HEK293 (cell line): Measurements from ENCODE around the gene KCTD1.

Source experiments
- CTCF ChIA-PET: fragments of 350-600 bp; formaldehyde crosslinking; extraction: SDS; loops from one replicate; lab custom pipeline; 2021; ENCODE audit warnings: antibody characterized with exemption; lab: Yijun Ruan, JAX
- POLR2A ChIA-PET: fragments of 300-600 bp; formaldehyde crosslinking; extraction: SDS; loops from one replicate; lab custom pipeline; 2020; ENCODE audit warnings: antibody characterized with exemption, inconsistent platforms; lab: Yijun Ruan, JAX
- H3K27ac ChIP-seq: fragments of 200-500 bp; sonication (Bioruptor generic); 2 replicates; pipeline ENCODE4 v1.5.1; 2014; ENCODE audit warnings: low read depth, low read length, control low read depth, inconsistent platforms; ENCODE audit errors: extremely low read depth
- H3K36me3 ChIP-seq, 2 experiments: fragments of 200-500 bp in 1 of 2; sonication (Bioruptor generic) in 1 of 2; 1 replicate in 1 of 2; 2 replicates in 1 of 2; pipeline ENCODE4 v1.5.1; 2014 to 2017; ENCODE audit warnings: inconsistent platforms in 2 of 2, low read length in 2 of 2; ENCODE audit not compliant: control insufficient read depth in 2 of 2, insufficient read depth in 1 of 2
- H3K4me1 ChIP-seq: fragments of 200-500 bp; sonication (Bioruptor generic); 2 replicates; pipeline ENCODE4 v1.5.1; 2014; ENCODE audit warnings: mild to moderate bottlenecking, low read length, inconsistent platforms; ENCODE audit not compliant: control insufficient read depth, insufficient read depth
- H3K4me3 ChIP-seq: 2 replicates; pipeline ENCODE4 v1.5.1; 2011; ENCODE audit warnings: low read depth, mild to moderate bottlenecking, control low read depth, low read length, moderate library complexity
- H3K9me3 ChIP-seq: fragments of 200-500 bp; sonication (Bioruptor generic); 2 replicates; pipeline ENCODE4 v1.5.1; 2014; ENCODE audit warnings: low read depth, low read length, inconsistent platforms; ENCODE audit not compliant: control insufficient read depth, insufficient read depth
- KLF7 ChIP-seq: fragments of 450-650 bp; formaldehyde crosslinking; IDR thresholded peaks from 2 replicates; pipeline ENCODE4 v1.5.1; 2016; ENCODE audit warnings: missing biosample characterization, missing genetic modification characterization, borderline replicate concordance
- ZBTB1 ChIP-seq: fragments of 450-650 bp; formaldehyde crosslinking; IDR thresholded peaks from 2 replicates; pipeline ENCODE4 v1.5.1; 2016; ENCODE audit warnings: missing biosample characterization, missing genetic modification characterization
- ZBTB21 ChIP-seq: fragments of 450-650 bp; formaldehyde crosslinking; IDR thresholded peaks from 2 replicates; pipeline ENCODE4 v1.5.1; 2017; ENCODE audit warnings: missing biosample characterization, missing genetic modification characterization
- ZBTB8A ChIP-seq: fragments of 450-650 bp; formaldehyde crosslinking; IDR thresholded peaks from 2 replicates; pipeline ENCODE4 v1.5.1; 2016; ENCODE audit warnings: missing biosample characterization, missing genetic modification characterization
- ZFP3 ChIP-seq: fragments of 450-650 bp; formaldehyde crosslinking; IDR thresholded peaks from 2 replicates; pipeline ENCODE4 v1.5.1; 2016; ENCODE audit warnings: low read depth, missing biosample characterization, missing genetic modification characterization
- ZNF132 ChIP-seq: fragments of 450-650 bp; formaldehyde crosslinking; IDR thresholded peaks from 2 replicates; pipeline ENCODE4 v1.5.1; 2017; ENCODE audit warnings: missing biosample characterization, missing genetic modification characterization, borderline replicate concordance
- ZNF146 ChIP-seq: fragments of 450-650 bp; formaldehyde crosslinking; IDR thresholded peaks from 2 replicates; pipeline ENCODE4 v1.5.1; 2016; ENCODE audit warnings: missing biosample characterization, missing genetic modification characterization
- ZNF19 ChIP-seq: fragments of 450-650 bp; formaldehyde crosslinking; IDR thresholded peaks from 2 replicates; pipeline ENCODE4; 2016; ENCODE audit warnings: missing biosample characterization, missing genetic modification characterization, low read depth
- ZNF341 ChIP-seq: fragments of 450-650 bp; formaldehyde crosslinking; IDR thresholded peaks from 2 replicates; pipeline ENCODE4; 2016; ENCODE audit warnings: low read depth, missing biosample characterization, missing genetic modification characterization
- ZNF366 ChIP-seq: fragments of 450-650 bp; formaldehyde crosslinking; conservative IDR thresholded peaks from 2 replicates; pipeline ENCODE4 v1.5.1; 2016; ENCODE audit warnings: missing biosample characterization, missing genetic modification characterization
- ZNF394 ChIP-seq: fragments of 450-650 bp; formaldehyde crosslinking; IDR thresholded peaks from 2 replicates; pipeline ENCODE4 v1.5.1; 2016; ENCODE audit warnings: missing biosample characterization, missing genetic modification characterization, mild to moderate bottlenecking, moderate library complexity, borderline replicate concordance
- ZNF658 ChIP-seq: fragments of 450-650 bp; formaldehyde crosslinking; IDR thresholded peaks from 2 replicates; pipeline ENCODE4; 2016; ENCODE audit warnings: missing biosample characterization, missing genetic modification characterization
- ZNF777 ChIP-seq: fragments of 450-650 bp; formaldehyde crosslinking; IDR thresholded peaks from 2 replicates; pipeline ENCODE4 v1.5.1; 2017; ENCODE audit warnings: missing biosample characterization, missing genetic modification characterization, borderline replicate concordance
- ZNF791 ChIP-seq: fragments of 450-650 bp; formaldehyde crosslinking; IDR thresholded peaks from 2 replicates; pipeline ENCODE4 v1.5.1; 2016; ENCODE audit warnings: missing biosample characterization, missing genetic modification characterization
- ZNF830 ChIP-seq: fragments of 450-650 bp; IDR thresholded peaks from 2 replicates; pipeline ENCODE4 v1.5.0; 2018; ENCODE audit warnings: missing biosample characterization, missing genetic modification characterization, low read depth, mild to moderate bottlenecking, moderate library complexity
- TF ChIP-seq, protein P1 (sequence below): fragments of 450-650 bp; formaldehyde crosslinking; IDR thresholded peaks from 2 replicates; pipeline ENCODE4 v1.5.1; 2016; ENCODE audit warnings: missing biosample characterization, missing genetic modification characterization
- TF ChIP-seq, protein P2 (sequence below): fragments of 450-650 bp; formaldehyde crosslinking; IDR thresholded peaks from 2 replicates; pipeline ENCODE4 v1.5.1; 2017; ENCODE audit warnings: missing biosample characterization, missing genetic modification characterization
- TF ChIP-seq, protein P3 (sequence below): fragments of 450-650 bp; formaldehyde crosslinking; IDR thresholded peaks from 2 replicates; pipeline ENCODE4 v1.5.1; 2017; ENCODE audit warnings: missing biosample characterization, missing genetic modification characterization
- TF ChIP-seq, protein P4 (sequence below): fragments of 450-650 bp; formaldehyde crosslinking; IDR thresholded peaks from 2 replicates; pipeline ENCODE4 v1.5.1; 2016; ENCODE audit warnings: missing biosample characterization, missing genetic modification characterization
- TF ChIP-seq, protein P5 (sequence below): fragments of 450-650 bp; formaldehyde crosslinking; IDR thresholded peaks from 2 replicates; pipeline ENCODE4 v1.5.1; 2017; ENCODE audit warnings: missing biosample characterization, missing genetic modification characterization
- TF ChIP-seq, protein P6 (sequence below): sonication (generic); formaldehyde crosslinking; IDR thresholded peaks from 2 replicates; pipeline ENCODE4 v1.8.1; 2022; ENCODE audit warnings: mild to moderate bottlenecking, moderate library complexity, missing genetic modification reagents
- TF ChIP-seq, protein P7 (sequence below): fragments of 450-650 bp; formaldehyde crosslinking; IDR thresholded peaks from 2 replicates; pipeline ENCODE4 v1.5.1; 2016; ENCODE audit warnings: missing biosample characterization, missing genetic modification characterization

KCTD1 gene

DNA sequence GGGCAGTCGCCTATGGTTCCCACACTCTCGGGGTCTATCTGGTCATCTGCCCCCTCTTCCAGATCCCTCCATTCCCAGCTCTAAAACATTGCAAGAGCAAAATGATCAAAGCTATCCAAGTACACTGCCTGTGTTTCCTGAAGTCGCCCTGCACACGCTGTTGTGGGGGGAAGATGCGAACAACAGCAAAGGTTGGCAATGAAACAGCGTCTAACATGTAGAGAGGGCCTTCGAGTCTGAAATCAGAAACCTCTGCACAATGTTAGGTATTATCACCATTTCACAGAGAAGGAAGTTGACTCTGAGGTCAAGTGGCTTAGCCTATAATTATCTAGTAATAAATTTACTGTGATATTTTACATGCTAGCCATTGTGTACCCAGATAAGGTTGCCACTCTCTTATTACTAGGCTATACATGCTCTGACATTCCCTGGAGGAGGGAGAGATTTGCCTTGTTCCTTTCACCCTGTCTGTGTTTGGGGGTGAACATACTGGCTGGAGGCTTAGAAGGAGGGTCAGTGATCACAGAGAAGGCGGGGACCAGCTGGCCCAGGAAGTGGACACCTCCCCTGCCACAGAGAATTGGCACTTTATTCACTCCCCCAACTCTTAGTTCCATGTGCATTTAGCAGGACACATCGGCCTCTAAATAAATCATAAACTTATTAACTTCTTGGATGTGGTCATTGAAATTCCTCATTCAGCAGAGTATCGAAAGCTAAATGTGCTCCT lies 36.8 kb downstream of the KCTD1 start (continued):
- TF ChIP-seq ZNF394 (tag by site-specific recombination), result no peak
- 0 out of 2 replicates have a peak, but pooled peaks have one; percentile 21 for TF ChIP-seq ZBTB8A (tag by site-specific recombination)
- TF ChIP-seq, protein P1, sequence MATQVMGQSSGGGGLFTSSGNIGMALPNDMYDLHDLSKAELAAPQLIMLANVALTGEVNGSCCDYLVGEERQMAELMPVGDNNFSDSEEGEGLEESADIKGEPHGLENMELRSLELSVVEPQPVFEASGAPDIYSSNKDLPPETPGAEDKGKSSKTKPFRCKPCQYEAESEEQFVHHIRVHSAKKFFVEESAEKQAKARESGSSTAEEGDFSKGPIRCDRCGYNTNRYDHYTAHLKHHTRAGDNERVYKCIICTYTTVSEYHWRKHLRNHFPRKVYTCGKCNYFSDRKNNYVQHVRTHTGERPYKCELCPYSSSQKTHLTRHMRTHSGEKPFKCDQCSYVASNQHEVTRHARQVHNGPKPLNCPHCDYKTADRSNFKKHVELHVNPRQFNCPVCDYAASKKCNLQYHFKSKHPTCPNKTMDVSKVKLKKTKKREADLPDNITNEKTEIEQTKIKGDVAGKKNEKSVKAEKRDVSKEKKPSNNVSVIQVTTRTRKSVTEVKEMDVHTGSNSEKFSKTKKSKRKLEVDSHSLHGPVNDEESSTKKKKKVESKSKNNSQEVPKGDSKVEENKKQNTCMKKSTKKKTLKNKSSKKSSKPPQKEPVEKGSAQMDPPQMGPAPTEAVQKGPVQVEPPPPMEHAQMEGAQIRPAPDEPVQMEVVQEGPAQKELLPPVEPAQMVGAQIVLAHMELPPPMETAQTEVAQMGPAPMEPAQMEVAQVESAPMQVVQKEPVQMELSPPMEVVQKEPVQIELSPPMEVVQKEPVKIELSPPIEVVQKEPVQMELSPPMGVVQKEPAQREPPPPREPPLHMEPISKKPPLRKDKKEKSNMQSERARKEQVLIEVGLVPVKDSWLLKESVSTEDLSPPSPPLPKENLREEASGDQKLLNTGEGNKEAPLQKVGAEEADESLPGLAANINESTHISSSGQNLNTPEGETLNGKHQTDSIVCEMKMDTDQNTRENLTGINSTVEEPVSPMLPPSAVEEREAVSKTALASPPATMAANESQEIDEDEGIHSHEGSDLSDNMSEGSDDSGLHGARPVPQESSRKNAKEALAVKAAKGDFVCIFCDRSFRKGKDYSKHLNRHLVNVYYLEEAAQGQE (tag by site-specific recombination), result no peak
- TF ChIP-seq ZNF341 (tag by site-specific recombination), result peak; percentile 79
- 0 out of 2 replicates have a peak, but pooled peaks have one; percentile 7 for TF ChIP-seq ZNF19 (tag by site-specific recombination)
- TF ChIP-seq ZBTB21 (tag by site-specific recombination), result no peak
- TF ChIP-seq ZNF132 (tag by site-specific recombination), result no peak
- TF ChIP-seq ZFP3, result no peak; the same call in 1 of the 2 replicates
- TF ChIP-seq, protein P2, sequence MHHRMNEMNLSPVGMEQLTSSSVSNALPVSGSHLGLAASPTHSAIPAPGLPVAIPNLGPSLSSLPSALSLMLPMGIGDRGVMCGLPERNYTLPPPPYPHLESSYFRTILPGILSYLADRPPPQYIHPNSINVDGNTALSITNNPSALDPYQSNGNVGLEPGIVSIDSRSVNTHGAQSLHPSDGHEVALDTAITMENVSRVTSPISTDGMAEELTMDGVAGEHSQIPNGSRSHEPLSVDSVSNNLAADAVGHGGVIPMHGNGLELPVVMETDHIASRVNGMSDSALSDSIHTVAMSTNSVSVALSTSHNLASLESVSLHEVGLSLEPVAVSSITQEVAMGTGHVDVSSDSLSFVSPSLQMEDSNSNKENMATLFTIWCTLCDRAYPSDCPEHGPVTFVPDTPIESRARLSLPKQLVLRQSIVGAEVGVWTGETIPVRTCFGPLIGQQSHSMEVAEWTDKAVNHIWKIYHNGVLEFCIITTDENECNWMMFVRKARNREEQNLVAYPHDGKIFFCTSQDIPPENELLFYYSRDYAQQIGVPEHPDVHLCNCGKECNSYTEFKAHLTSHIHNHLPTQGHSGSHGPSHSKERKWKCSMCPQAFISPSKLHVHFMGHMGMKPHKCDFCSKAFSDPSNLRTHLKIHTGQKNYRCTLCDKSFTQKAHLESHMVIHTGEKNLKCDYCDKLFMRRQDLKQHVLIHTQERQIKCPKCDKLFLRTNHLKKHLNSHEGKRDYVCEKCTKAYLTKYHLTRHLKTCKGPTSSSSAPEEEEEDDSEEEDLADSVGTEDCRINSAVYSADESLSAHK (tag by site-specific recombination), result peak; percentile 81
- peak; percentile 28; the same call in 1 of the 2 replicates for TF ChIP-seq KLF7 (tag by site-specific recombination)
- TF ChIP-seq ZNF366 (tag by site-specific recombination), result peak; percentile 43
- TF ChIP-seq, all 188 proteins: peak for 25

DNA sequence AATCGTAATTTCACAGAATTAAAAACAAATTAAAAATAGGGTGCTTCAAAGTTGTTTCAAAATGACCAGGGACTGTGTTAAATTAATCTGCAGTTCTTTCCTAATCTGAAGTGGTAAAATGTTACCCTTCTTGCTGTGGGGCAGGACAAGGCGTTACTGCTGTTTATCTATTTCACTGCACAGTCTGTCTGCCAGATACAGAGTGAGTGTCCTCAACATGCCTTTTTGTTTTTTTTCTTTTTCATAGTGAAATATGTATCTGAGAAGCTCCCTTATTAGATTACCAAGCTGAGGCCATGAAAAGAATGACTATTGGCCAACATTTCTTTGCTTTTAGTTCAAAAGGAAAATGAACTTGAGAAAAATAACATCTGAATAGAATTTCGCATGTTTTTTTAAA lies 38.0 kb downstream of the KCTD1 start:
- Histone ChIP-seq H3K4me1 (peaks cover 33% of the 10 kb centered on the region), H3K27ac (no peak overlapping the region), H3K36me3 (no peaks in the 10 kb centered on the region), H3K9me3 (no peaks in the 10 kb centered on the region), H3K4me3 (no peak overlapping the region)
- CTCF ChIA-PET, result no interaction called here
- POLR2A ChIA-PET, result no interaction called here
- TF ChIP-seq, protein P3, sequence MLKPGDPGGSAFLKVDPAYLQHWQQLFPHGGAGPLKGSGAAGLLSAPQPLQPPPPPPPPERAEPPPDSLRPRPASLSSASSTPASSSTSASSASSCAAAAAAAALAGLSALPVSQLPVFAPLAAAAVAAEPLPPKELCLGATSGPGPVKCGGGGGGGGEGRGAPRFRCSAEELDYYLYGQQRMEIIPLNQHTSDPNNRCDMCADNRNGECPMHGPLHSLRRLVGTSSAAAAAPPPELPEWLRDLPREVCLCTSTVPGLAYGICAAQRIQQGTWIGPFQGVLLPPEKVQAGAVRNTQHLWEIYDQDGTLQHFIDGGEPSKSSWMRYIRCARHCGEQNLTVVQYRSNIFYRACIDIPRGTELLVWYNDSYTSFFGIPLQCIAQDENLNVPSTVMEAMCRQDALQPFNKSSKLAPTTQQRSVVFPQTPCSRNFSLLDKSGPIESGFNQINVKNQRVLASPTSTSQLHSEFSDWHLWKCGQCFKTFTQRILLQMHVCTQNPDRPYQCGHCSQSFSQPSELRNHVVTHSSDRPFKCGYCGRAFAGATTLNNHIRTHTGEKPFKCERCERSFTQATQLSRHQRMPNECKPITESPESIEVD, result no peak
- TF ChIP-seq, protein P4, sequence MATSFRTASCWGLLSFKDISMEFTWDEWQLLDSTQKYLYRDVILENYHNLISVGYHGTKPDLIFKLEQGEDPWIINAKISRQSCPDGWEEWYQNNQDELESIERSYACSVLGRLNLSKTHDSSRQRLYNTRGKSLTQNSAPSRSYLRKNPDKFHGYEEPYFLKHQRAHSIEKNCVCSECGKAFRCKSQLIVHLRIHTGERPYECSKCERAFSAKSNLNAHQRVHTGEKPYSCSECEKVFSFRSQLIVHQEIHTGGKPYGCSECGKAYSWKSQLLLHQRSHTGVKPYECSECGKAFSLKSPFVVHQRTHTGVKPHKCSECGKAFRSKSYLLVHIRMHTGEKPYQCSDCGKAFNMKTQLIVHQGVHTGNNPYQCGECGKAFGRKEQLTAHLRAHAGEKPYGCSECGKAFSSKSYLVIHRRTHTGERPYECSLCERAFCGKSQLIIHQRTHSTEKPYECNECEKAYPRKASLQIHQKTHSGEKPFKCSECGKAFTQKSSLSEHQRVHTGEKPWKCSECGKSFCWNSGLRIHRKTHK (tag by site-specific recombination), result no peak
- TF ChIP-seq ZNF830 (tag by site-specific recombination), result no peak
- TF ChIP-seq ZBTB1 (tag by site-specific recombination), result no peak
- TF ChIP-seq ZNF658 (tag by site-specific recombination), result no peak
- TF ChIP-seq, protein P5, sequence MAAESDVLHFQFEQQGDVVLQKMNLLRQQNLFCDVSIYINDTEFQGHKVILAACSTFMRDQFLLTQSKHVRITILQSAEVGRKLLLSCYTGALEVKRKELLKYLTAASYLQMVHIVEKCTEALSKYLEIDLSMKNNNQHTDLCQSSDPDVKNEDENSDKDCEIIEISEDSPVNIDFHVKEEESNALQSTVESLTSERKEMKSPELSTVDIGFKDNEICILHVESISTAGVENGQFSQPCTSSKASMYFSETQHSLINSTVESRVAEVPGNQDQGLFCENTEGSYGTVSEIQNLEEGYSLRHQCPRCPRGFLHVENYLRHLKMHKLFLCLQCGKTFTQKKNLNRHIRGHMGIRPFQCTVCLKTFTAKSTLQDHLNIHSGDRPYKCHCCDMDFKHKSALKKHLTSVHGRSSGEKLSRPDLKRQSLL (tag by site-specific recombination), result no peak
- TF ChIP-seq, protein P6, sequence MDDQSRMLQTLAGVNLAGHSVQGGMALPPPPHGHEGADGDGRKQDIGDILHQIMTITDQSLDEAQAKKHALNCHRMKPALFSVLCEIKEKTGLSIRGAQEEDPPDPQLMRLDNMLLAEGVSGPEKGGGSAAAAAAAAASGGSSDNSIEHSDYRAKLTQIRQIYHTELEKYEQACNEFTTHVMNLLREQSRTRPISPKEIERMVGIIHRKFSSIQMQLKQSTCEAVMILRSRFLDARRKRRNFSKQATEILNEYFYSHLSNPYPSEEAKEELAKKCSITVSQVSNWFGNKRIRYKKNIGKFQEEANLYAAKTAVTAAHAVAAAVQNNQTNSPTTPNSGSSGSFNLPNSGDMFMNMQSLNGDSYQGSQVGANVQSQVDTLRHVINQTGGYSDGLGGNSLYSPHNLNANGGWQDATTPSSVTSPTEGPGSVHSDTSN (CRISPR knock-in tag), result no peak
- no peak for TF ChIP-seq ZNF791 (tag by site-specific recombination)
- no peak for TF ChIP-seq ZNF777 (tag by site-specific recombination)
- no peak for TF ChIP-seq ZNF146 (tag by site-specific recombination)
- TF ChIP-seq, protein P7, sequence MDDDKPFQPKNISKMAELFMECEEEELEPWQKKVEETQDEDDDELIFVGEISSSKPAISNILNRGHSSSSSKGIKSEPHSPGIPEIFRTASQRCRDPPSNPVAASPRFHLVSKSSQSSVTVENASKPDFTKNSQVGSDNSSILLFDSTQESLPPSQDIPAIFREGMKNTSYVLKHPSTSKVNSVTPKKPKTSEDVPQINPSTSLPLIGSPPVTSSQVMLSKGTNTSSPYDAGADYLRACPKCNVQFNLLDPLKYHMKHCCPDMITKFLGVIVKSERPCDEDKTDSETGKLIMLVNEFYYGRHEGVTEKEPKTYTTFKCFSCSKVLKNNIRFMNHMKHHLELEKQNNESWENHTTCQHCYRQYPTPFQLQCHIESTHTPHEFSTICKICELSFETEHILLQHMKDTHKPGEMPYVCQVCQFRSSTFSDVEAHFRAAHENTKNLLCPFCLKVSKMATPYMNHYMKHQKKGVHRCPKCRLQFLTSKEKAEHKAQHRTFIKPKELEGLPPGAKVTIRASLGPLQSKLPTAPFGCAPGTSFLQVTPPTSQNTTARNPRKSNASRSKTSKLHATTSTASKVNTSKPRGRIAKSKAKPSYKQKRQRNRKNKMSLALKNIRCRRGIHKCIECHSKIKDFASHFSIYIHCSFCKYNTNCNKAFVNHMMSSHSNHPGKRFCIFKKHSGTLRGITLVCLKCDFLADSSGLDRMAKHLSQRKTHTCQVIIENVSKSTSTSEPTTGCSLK (tag by site-specific recombination), result no peak
